Activated CD4-positive, alpha-beta T cell treated with anti-CD3 and anti-CD28 coated beads, Interleukin-2, Interleukin-4, amounts not matched to agents 100 ng/mL and 50 ng/mL, durations not matched to agents 16 hours and 8 hours (primary cell): ENCODE measurements around the gene RUFY4.

Source experiments
- DNase-seq: peaks from one replicate; pipeline ENCODE4 v3.0.0-alpha.2; 2020; ENCODE audit warnings: low spot score

RUFY4 gene

GRCh38 chr2:218063486-218063885, 5.6 kb upstream of the RUFY4 start:
- DNase-seq = no peak

GRCh38 chr2:218063896-218064295, 5.2 kb upstream of the RUFY4 start:
- DNase-seq = no peak

- no peak for DNase-seq
Observed at GRCh38 chr2:218065239-218066006, 3.6 kb upstream of the RUFY4 start.

GRCh38 chr2:218066926-218067515, 2.0 kb upstream of the RUFY4 start:
- no peak for DNase-seq

- no peak for DNase-seq
Observed at GRCh38 chr2:218067523-218067922, 1.5 kb upstream of the RUFY4 start.

- no peak for DNase-seq
Observed at GRCh38 chr2:218069606-218070300, 700 bp downstream of the RUFY4 start.

GRCh38 chr2:218070587-218070986, 1.5 kb downstream of the RUFY4 start:
- DNase-seq = no peak

- DNase-seq = no peak
Observed at GRCh38 chr2:218071218-218071937, 2.3 kb downstream of the RUFY4 start.

- no peak for DNase-seq
Observed at GRCh38 chr2:218072002-218072401, 2.9 kb downstream of the RUFY4 start.

GRCh38 chr2:218072478-218073024, 3.5 kb downstream of the RUFY4 start:
- no peak for DNase-seq

- DNase-seq = no peak
Observed at GRCh38 chr2:218073185-218073584, 4.1 kb downstream of the RUFY4 start.

GRCh38 chr2:218074031-218074430, 5.0 kb downstream of the RUFY4 start:
- peak; percentile 7 for DNase-seq

- no peak for DNase-seq
Observed at GRCh38 chr2:218075975-218076811, 7.1 kb downstream of the RUFY4 start.

GRCh38 chr2:218077464-218078216, 8.6 kb downstream of the RUFY4 start:
- no peak for DNase-seq

GRCh38 chr2:218079943-218080913, 11.2 kb downstream of the RUFY4 start:
- DNase-seq = no peak

GRCh38 chr2:218081063-218081462, 12.0 kb downstream of the RUFY4 start:
- DNase-seq = no peak

- no peak for DNase-seq
Observed at GRCh38 chr2:218081695-218082094, 12.6 kb downstream of the RUFY4 start.

- no peak for DNase-seq
Observed at GRCh38 chr2:218082586-218083351, 13.7 kb downstream of the RUFY4 start.

- no peak for DNase-seq
Observed at GRCh38 chr2:218083352-218083676, 14.3 kb downstream of the RUFY4 start.
